Measurements from ENCODE around the gene PRSS27. TPM values are rescaled to one million over a fixed set of nuclear protein-coding genes. Genes with fewer than 3 reads are reported as not detected.

The PRSS27 gene
- total RNA-seq, 3 donors from 2014 or later (not counting 1 experiment from before 2014, with no cell fraction given), result 0.42 to 1.3 (median 1.2) TPM

DNA sequence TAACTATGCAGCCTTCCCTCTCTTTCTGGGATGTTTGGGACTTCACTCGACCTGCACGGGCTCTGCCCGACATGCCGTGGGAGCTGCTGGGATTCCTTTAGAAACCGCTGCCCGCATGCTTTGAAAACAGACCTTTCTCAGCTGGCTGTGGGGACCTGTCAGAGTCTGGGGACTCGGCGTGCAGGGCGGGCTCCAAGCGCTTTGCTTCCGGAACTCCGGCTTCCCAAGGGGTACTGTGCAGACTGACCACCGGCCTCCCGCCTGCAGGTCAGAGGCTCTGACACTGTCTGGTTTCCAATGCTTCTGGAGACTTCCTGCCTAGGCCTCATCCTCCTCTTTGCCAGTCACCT, 11.8 kb downstream of the PRSS27 start:
- H3K27me3 Mint-ChIP-seq (ENCODE audit: low read depth in 2 of 2), result no peaks in the 10 kb centered on the region
- Histone ChIP-seq H3K27me3 (ENCODE audit: control insufficient read depth, insufficient read depth, low read length) (no peaks in the 10 kb centered on the region), H3K27ac (ENCODE audit: low read length) (no peak overlapping the region), H3K9me3 (ENCODE audit: control insufficient read depth, insufficient read depth, low read length) (no peaks in the 10 kb centered on the region), H3K4me3 (ENCODE audit: low read length) (no peak overlapping the region), H3K36me3 (ENCODE audit: control insufficient read depth, insufficient read depth, low read length) (peaks cover 35% of the 10 kb centered on the region), H3K4me1 (ENCODE audit: control insufficient read depth, insufficient read depth, low read length) (no peaks in the 10 kb centered on the region)
- H3K27ac Mint-ChIP-seq, result no peak overlapping the region
- intact Hi-C loops (cut with micrococcal nuclease), result no loop called here
- WGBS (ENCODE audit: insufficient coverage), result 97% methylated on average over 14 of the region's 14 CpGs
- ATAC-seq (no peak), DNase-seq (no peak)
- no peak overlapping the region for H3K4me3 Mint-ChIP-seq
- H3K36me3 Mint-ChIP-seq, result no peaks in the 10 kb centered on the region
- H3K9me3 Mint-ChIP-seq, result no peaks in the 10 kb centered on the region
- H3K4me1 Mint-ChIP-seq, result no peaks in the 10 kb centered on the region
- TF ChIP-seq CTCF (IDR thresholded peaks at IDR 0.05), result no peak

GRCh38 chr16:2707368-2708289, 12.4 kb downstream of the PRSS27 start:
- ATAC-seq, result no peak
- Mint-ChIP-seq H3K9me3 (no peaks in the 10 kb centered on the region), H3K27ac (no peak overlapping the region), H3K36me3 (no peaks in the 10 kb centered on the region), H3K4me3 (no peak overlapping the region), H3K27me3 (ENCODE audit: low read depth in 2 of 2) (no peaks in the 10 kb centered on the region), H3K4me1 (no peaks in the 10 kb centered on the region)
- Histone ChIP-seq H3K36me3 (ENCODE audit: control insufficient read depth, insufficient read depth, low read length) (peaks cover 42% of the 10 kb centered on the region), H3K9me3 (ENCODE audit: control insufficient read depth, insufficient read depth, low read length) (no peaks in the 10 kb centered on the region), H3K4me1 (ENCODE audit: control insufficient read depth, insufficient read depth, low read length) (no peaks in the 10 kb centered on the region), H3K27ac (ENCODE audit: low read length) (no peak overlapping the region), H3K4me3 (ENCODE audit: low read length) (no peak overlapping the region), H3K27me3 (ENCODE audit: control insufficient read depth, insufficient read depth, low read length) (no peaks in the 10 kb centered on the region)
- no peak for TF ChIP-seq CTCF (IDR thresholded peaks at IDR 0.05)
- no peak for DNase-seq
- 96% methylated on average over 51 of the region's 51 CpGs for WGBS (ENCODE audit: insufficient coverage)
- intact Hi-C loops (cut with micrococcal nuclease), result no loop called here

- H3K36me3 ChIP-seq (ENCODE audit: control insufficient read depth, insufficient read depth, low read length), result peaks cover 48% of the 10 kb centered on the region
Measured at GRCh38 chr16:2706611-2707311, 13.3 kb downstream of the PRSS27 start.

More at GRCh38 chr16:2706611-2707311, 13.3 kb downstream of the PRSS27 start:
- Mint-ChIP-seq H3K36me3 (no peaks in the 10 kb centered on the region), H3K4me3 (no peak overlapping the region), H3K27ac (no peak overlapping the region), H3K27me3 (ENCODE audit: low read depth in 2 of 2) (no peaks in the 10 kb centered on the region), H3K9me3 (no peaks in the 10 kb centered on the region), H3K4me1 (no peaks in the 10 kb centered on the region)
- ATAC-seq, result no peak
- H3K9me3 ChIP-seq (ENCODE audit: control insufficient read depth, insufficient read depth, low read length), result no peaks in the 10 kb centered on the region
- TF ChIP-seq CTCF (IDR thresholded peaks at IDR 0.05), result no peak
- intact Hi-C loops (cut with micrococcal nuclease), result no loop called here
- H3K27ac ChIP-seq (ENCODE audit: low read length), result no peak overlapping the region
- no peaks in the 10 kb centered on the region for H3K27me3 ChIP-seq (ENCODE audit: control insufficient read depth, insufficient read depth, low read length)
- H3K4me1 ChIP-seq (ENCODE audit: control insufficient read depth, insufficient read depth, low read length), result no peaks in the 10 kb centered on the region
- WGBS (ENCODE audit: insufficient coverage), result 97% methylated on average over 22 of the region's 22 CpGs
- H3K4me3 ChIP-seq (ENCODE audit: low read length), result no peak overlapping the region
- no peak for DNase-seq

Data from natural killer cell (primary cell).